ENCODE measurements around the gene NAP1L1. TPM values are rescaled to one million over a fixed set of nuclear protein-coding genes. Genes with fewer than 3 reads are reported as not detected.
A peak's percentile ranks its signal among the peaks of the same experiment; 100 is the strongest.

Gene NAP1L1
- total RNA-seq, 1 donor from 2014 or later = 552 TPM

DNA sequence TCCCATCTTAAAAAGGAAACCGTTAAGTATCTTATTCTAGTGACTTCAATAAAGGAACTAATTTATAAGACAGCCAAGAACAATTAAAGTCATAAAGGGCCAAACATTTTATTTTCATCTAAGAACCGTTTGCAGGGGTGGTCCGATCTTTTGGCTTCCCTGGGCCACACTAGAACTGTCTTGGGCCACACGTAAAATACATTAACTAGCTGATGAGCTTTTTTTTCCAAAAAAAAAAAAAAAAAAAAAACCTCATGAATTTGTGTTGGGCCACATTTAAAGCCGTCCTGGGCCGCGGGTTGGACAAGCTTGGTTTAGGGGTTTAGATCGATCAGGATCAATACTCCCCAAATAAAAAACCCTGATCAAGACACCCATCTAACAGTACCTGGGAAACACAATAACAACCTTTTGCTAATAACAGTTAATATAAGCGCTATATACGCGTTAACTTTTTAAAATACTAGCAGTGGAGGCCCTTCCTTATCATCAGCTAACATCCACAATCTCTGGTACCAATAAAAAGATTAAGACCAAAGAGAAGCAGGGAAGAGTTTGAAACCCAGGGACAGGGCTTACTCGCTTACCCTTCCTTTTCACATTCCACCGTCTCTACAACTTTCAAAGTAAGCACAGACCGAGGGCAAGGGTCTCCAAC, 1.1 kb downstream of the NAP1L1 start:
- H3K27ac Mint-ChIP-seq (ENCODE audit: unreplicated experiment) = peak overlapping the region; percentile 98
- peaks cover 5% of the 10 kb centered on the region for H3K9me3 Mint-ChIP-seq (ENCODE audit: unreplicated experiment)
- TF ChIP-seq, protein P1, sequence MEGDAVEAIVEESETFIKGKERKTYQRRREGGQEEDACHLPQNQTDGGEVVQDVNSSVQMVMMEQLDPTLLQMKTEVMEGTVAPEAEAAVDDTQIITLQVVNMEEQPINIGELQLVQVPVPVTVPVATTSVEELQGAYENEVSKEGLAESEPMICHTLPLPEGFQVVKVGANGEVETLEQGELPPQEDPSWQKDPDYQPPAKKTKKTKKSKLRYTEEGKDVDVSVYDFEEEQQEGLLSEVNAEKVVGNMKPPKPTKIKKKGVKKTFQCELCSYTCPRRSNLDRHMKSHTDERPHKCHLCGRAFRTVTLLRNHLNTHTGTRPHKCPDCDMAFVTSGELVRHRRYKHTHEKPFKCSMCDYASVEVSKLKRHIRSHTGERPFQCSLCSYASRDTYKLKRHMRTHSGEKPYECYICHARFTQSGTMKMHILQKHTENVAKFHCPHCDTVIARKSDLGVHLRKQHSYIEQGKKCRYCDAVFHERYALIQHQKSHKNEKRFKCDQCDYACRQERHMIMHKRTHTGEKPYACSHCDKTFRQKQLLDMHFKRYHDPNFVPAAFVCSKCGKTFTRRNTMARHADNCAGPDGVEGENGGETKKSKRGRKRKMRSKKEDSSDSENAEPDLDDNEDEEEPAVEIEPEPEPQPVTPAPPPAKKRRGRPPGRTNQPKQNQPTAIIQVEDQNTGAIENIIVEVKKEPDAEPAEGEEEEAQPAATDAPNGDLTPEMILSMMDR (IDR thresholded peaks at IDR 0.05) = no peak
- peak overlapping the region; percentile 91 for H3K4me3 Mint-ChIP-seq (ENCODE audit: unreplicated experiment)
- H3K36me3 Mint-ChIP-seq (ENCODE audit: unreplicated experiment) = peaks cover 17% of the 10 kb centered on the region
- no peak for DNase-seq (ENCODE audit: extremely low spot score, unreplicated experiment)
- H3K27me3 Mint-ChIP-seq (ENCODE audit: unreplicated experiment) = no peaks in the 10 kb centered on the region
- H3K4me1 Mint-ChIP-seq (ENCODE audit: unreplicated experiment) = peaks cover 39% of the 10 kb centered on the region

DNA sequence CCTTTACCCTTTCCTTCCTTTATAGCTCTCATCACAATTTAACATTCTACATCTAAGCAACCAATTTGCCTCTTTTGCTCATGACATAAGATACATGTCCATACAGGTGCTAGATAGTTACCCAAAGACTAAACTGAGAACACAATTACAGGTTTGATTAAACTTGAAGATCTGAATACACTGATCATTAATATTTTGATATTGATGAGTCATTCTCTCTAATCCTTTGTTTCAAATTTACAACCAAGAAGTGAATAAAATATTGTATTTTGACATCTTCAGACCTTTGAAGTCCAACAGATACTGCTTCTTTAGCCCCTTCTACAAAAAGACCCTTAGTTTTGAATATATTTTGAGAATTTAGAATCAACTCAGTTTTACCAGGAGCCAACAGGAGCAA, 2.6 kb downstream of the NAP1L1 start:
- Mint-ChIP-seq H3K4me3 (ENCODE audit: unreplicated experiment) (peak overlapping the region; percentile 32), H3K9me3 (ENCODE audit: unreplicated experiment) (peaks cover 8% of the 10 kb centered on the region), H3K27ac (ENCODE audit: unreplicated experiment) (peak overlapping the region; percentile 55), H3K27me3 (ENCODE audit: unreplicated experiment) (no peaks in the 10 kb centered on the region), H3K36me3 (ENCODE audit: unreplicated experiment) (peaks cover 22% of the 10 kb centered on the region), H3K4me1 (ENCODE audit: unreplicated experiment) (peaks cover 48% of the 10 kb centered on the region)
- TF ChIP-seq, protein P1 (IDR thresholded peaks at IDR 0.05) = no peak
- no peak for DNase-seq (ENCODE audit: extremely low spot score, unreplicated experiment)

DNA sequence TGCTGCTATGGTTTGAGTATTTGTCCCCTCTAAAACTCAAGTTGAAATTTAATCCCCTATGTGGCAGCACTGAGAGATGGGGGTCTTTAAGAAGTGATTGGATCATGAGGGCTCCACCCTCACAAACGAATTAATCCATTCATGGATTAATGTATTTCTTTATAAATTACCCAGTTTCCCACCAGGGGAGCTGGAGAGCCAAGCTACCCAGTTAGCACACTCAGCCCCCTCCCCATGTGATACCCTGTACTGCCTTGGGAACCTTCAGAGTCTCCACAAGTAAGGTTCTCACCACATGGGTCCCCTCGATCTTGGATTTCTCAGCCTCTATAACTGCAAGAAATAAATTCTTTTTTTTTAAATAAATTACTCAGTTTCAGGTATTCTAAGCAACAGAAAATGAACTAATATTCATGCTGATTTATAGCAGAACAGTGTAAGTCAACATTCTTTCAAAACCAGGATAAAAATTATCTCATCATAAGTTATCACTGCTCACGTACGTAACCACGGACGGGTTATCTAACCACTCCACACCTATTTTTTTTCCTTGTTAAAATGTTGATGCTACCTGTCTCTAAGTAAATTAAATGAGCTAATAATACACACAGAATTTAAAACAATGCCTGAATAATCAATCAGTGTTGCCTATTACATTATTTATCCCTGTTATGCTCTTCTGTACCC, 3.6 kb downstream of the NAP1L1 start:
- Mint-ChIP-seq H3K27me3 (ENCODE audit: unreplicated experiment) (no peaks in the 10 kb centered on the region), H3K36me3 (ENCODE audit: unreplicated experiment) (peaks cover 22% of the 10 kb centered on the region), H3K4me1 (ENCODE audit: unreplicated experiment) (peaks cover 48% of the 10 kb centered on the region), H3K9me3 (ENCODE audit: unreplicated experiment) (peaks cover 8% of the 10 kb centered on the region), H3K4me3 (ENCODE audit: unreplicated experiment) (no peak overlapping the region), H3K27ac (ENCODE audit: unreplicated experiment) (no peak overlapping the region)
- TF ChIP-seq, protein P1 (IDR thresholded peaks at IDR 0.05) = peak; percentile 24
- DNase-seq (ENCODE audit: extremely low spot score, unreplicated experiment) = no peak

DNA sequence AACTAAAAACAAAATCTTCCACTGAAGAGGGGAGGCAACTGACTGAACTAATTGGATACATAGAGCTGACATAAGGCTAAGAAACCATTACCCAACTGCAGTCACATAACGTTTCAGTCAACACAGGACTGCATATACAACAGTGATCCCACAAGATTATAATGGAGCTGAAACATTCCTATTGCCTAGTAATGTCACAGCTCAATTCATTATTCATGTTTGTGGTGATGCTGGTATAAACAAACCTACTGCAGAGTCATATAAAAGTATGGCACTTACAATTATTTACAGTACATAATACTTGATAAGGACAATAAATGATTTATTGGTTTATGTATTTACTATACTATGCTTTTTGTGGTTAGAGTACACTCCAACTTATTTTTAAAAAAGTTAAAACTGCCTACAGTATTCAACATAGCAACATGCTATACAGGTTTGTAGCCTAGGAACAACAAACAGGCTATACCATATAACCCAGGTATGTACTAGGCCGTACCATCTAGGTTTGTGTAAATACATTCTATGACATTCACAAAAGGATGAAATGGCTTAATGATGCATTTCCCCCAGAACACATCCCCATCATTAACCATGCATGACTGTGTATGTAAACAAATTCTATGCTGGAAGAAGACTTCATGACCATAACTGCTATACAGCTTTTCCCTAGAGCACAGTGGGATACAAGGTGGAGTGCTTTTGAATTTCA, 4.3 kb downstream of the NAP1L1 start:
- DNase-seq (ENCODE audit: extremely low spot score, unreplicated experiment) = no peak
- Mint-ChIP-seq H3K4me3 (ENCODE audit: unreplicated experiment) (no peak overlapping the region), H3K27me3 (ENCODE audit: unreplicated experiment) (no peaks in the 10 kb centered on the region), H3K36me3 (ENCODE audit: unreplicated experiment) (peaks cover 22% of the 10 kb centered on the region), H3K4me1 (ENCODE audit: unreplicated experiment) (peaks cover 45% of the 10 kb centered on the region), H3K27ac (ENCODE audit: unreplicated experiment) (no peak overlapping the region), H3K9me3 (ENCODE audit: unreplicated experiment) (peaks cover 8% of the 10 kb centered on the region)
- TF ChIP-seq, protein P1 (IDR thresholded peaks at IDR 0.05) = no peak

DNA sequence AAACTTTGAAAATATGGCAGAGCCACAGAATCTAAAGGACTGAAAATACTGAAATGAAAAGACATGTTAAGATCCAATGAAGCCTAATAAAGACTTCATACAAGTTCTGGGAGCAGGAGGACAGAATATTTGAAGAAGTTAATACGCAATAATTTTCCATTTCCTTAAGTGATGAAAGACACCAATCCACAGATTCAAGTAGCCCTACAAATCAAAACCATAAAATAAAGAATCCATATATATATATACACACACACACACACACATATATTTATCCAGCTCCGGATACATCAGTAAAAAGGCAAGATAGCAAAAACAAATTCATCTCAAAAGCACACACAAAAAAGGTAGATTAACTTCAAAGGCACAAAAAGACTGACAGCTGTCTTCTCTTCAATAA, 5.7 kb downstream of the NAP1L1 start:
- H3K27ac Mint-ChIP-seq (ENCODE audit: unreplicated experiment) = no peak overlapping the region

More for the DNA sequence above, 5.7 kb downstream of the NAP1L1 start:
- DNase-seq (ENCODE audit: extremely low spot score, unreplicated experiment) = no peak
- Mint-ChIP-seq H3K4me3 (ENCODE audit: unreplicated experiment) (no peak overlapping the region), H3K9me3 (ENCODE audit: unreplicated experiment) (peaks cover 8% of the 10 kb centered on the region), H3K27me3 (ENCODE audit: unreplicated experiment) (no peaks in the 10 kb centered on the region), H3K4me1 (ENCODE audit: unreplicated experiment) (peaks cover 48% of the 10 kb centered on the region), H3K36me3 (ENCODE audit: unreplicated experiment) (peaks cover 22% of the 10 kb centered on the region)
- TF ChIP-seq, protein P1 (IDR thresholded peaks at IDR 0.05) = no peak

Data from osteocyte (in vitro differentiated cells).